ENCODE measurements around the gene KCTD15.

KCTD15 gene

DNA sequence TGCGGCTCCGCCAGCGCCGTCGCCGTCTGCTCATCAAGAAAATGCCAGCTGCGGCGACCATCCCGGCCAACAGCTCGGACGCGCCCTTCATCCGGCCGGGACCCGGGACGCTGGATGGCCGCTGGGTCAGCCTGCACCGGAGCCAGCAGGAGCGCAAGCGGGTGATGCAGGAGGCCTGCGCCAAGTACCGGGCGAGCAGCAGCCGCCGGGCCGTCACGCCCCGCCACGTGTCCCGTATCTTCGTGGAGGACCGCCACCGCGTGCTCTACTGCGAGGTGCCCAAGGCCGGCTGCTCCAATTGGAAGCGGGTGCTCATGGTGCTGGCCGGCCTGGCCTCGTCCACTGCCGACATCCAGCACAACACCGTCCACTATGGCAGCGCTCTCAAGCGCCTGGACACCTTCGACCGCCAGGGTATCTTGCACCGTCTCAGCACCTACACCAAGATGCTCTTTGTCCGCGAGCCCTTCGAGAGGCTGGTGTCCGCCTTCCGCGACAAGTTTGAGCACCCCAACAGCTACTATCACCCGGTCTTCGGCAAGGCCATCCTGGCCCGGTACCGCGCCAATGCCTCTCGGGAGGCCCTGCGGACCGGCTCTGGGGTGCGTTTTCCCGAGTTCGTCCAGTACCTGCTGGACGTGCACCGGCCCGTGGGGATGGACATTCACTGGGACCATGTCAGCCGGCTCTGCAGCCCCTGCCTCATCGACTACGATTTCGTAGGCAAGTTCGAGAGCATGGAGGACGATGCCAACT, 24.4 kb upstream of the KCTD15 start:
- FAIRE-seq, result no peak

DNA sequence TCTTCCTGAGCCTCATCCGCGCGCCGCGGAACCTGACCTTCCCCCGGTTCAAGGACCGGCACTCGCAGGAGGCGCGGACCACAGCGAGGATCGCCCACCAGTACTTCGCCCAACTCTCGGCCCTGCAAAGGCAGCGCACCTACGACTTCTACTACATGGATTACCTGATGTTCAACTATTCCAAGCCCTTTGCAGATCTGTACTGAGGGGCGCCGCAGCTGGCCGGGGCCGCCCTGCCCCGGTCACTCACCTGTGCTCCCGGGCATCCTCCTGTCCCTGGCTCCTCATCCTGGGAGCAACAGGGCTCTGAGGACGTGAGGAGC, 23.9 kb upstream of the KCTD15 start:
- FAIRE-seq, result no peak

- no peak for FAIRE-seq
Observed at GRCh38 chr19:33773704-33774624, 22.7 kb upstream of the KCTD15 start.

DNA sequence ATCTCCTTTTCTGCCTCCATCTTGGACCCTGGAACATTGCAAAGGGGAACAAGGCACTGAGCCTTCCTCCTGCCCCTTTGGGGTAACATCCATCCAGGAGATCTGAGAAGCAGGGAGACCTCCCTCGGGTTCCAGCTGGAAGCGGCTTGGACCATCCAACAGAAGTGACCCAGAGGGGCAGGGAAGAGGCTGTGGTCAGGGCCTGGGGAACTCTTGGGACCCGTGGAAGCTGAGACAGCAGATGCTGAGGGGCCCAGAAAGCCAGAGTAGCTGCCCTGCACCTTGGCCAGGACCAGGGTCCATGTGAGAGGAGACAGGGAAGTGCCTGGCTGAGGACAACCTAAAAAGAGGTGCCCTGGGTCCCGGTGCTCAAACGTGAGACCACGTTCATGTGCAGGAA, 21.9 kb upstream of the KCTD15 start:
- no peak for FAIRE-seq

GRCh38 chr19:33775731-33776487, 20.8 kb upstream of the KCTD15 start:
- no peak for FAIRE-seq

DNA sequence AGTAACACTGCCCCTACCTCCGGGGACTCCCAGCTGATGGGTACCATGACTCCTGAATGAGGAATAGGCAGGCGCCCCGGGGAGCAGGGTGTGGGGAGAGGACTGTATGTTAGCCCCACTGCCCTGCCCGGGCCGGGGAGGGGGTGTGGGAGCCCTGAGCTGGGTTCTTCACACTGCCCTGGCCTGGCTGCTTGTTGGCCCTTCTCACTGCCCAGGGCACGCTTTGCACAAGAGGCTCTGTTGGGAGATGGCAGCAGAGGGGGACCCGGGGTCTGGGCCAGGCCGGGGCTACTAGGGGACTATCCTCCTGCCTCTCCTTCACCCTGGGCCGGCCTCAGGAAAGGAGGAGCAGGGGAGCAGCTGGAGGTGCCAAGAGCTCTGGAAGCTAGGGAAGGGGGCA, 19.3 kb upstream of the KCTD15 start:
- no peak for FAIRE-seq

GRCh38 chr19:33777753-33778088, 18.9 kb upstream of the KCTD15 start:
- FAIRE-seq, result no peak

GRCh38 chr19:33778089-33778791, 18.4 kb upstream of the KCTD15 start:
- no peak for FAIRE-seq

DNA sequence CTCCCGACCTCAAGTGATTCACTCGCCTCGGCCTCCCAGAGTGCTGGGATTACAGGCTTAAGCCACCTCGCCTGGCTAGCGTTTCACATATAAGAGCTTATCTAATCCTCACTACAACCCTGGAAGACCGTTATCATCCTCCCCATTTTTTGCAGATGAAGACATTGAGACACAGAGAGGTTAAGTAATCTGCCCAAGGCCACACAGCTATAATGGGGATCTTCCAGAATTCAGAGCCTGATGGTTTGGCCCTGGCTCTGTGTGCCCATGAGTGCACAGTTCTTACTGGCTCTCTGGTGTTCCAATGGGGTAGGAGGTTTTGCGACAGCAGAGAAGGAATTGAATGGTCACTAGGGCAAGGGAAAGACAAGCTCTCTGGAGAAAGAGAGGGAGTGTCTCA, 16.8 kb upstream of the KCTD15 start:
- FAIRE-seq, result no peak

DNA sequence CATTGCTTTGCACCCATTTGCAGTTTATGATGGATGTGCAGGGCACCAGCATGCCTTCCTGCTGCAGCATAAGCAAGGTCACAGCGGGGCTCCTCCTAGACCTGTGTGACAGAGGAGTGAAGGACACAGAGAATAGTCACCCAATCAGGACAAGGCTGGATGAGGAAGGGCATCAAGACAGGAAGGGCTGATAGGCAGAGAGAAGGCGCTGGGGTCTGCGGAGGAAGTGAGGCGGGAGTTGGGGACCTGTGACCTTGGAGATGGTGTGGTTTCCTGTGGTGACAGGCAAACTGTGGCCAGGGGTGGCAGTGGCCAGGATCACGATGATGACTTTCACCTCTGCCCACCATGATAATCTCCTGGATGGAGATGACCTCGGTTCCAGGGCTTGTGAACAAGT, 16.4 kb upstream of the KCTD15 start:
- FAIRE-seq, result no peak

- no peak for FAIRE-seq
Observed at GRCh38 chr19:33780746-33781145, 15.9 kb upstream of the KCTD15 start.

DNA sequence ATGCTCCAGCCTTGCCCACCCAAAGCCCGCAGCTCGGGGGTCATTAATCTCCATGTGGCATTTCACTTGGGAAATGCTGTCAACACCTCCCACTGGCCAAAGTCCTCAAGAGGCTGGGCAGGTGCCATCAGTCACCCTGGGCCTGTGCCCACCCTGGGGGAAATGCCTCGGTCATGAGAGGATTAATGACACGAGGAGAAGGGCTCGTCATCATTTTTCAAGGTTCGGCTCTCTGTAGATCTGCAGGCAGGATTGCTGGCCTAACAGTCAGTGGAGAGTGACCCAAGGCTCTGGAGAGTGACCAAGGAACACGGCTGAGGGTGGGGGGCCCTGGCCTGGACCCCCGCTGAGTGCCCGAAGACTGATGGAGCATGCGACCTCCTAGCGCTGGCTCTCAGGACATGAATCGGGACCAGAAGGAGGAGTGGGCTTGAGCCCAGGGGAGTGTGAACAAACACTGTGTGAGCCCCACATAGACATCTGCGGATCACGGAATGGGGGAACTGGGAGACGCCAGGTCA, 15.2 kb upstream of the KCTD15 start:
- FAIRE-seq, result no peak

DNA sequence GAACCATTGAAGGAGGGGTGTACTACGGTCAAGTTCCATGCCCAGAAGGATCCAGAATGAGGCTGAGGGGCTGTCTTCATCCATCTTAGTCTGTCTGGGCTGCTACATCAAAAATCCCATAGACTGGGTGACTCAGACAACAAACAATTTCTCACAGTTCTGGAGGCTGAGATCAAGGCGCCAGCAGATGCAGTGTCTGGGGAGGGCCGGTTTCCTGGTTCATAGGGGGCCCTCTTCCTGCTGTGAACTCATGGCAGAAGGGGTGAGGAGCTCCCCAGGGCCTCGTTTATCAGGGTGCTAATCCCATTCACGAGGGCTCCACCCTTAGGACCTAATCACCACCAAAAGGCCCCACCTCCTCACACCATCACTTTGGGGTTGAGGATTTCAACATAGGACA, 14.7 kb upstream of the KCTD15 start:
- FAIRE-seq, result no peak

GRCh38 chr19:33784432-33784831, 12.2 kb upstream of the KCTD15 start:
- no peak for FAIRE-seq

DNA sequence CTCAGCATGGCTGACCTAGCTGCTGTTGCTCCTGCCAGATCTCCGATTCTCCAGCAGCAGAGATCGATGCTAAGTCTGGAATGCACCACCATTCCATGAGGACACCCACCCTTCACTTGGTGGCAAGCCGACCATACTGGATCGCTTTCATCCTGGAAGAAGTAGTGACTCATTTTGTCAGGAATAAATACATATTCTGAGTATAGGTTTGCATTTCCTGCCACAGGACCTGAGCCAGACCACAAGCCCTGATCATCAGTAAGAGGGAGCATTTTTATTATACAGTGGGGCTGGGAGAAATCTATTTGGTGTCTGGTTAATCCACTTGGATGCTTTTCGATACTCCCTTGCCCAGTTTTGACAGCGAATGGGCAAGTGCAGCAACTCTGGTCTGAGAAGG, 10.9 kb upstream of the KCTD15 start:
- FAIRE-seq, result no peak

- no peak for FAIRE-seq
Observed at GRCh38 chr19:33788676-33789075, 8.0 kb upstream of the KCTD15 start.

GRCh38 chr19:33789344-33789743, 7.3 kb upstream of the KCTD15 start:
- no peak for FAIRE-seq

GRCh38 chr19:33794683-33795369, 1.8 kb upstream of the KCTD15 start:
- no peak for FAIRE-seq

- no peak for FAIRE-seq
Observed at GRCh38 chr19:33795370-33796163, 1.1 kb upstream of the KCTD15 start.

GRCh38 chr19:33797802-33798671, 1.4 kb downstream of the KCTD15 start:
- FAIRE-seq, result no peak

Data from endometrium (tissue), 2 donors.